GM12892 (cell line): ENCODE measurements around the gene ERBB4.
"Not testable (repeated sequence)": the region's sequence is repeated elsewhere in the genome, so short reads cannot be mapped to it uniquely, and the experiment has no call there.

Experiments used
- DNase-seq: peaks from one replicate; pipeline ENCODE4 v3.0.0; 2011; ENCODE audit not compliant: insufficient read length
- FAIRE-seq: peaks from 2 replicates; lab custom pipeline; 2011; peaks lifted over from hg19 to GRCh38; lab: Jason Lieb, UNC
- POLR2A ChIP-seq: IDR thresholded peaks from 2 replicates; pipeline ENCODE4 v1.6.1; 2011; ENCODE audit warnings: low read depth, low read length, control low read depth
- POLR2AphosphoS5 ChIP-seq: IDR thresholded peaks from 2 replicates; pipeline ENCODE4 v1.6.1; 2011; ENCODE audit warnings: low read depth, low read length, control low read depth
- TAF1 ChIP-seq: IDR thresholded peaks from 2 replicates; pipeline ENCODE4 v1.6.1; 2011; ENCODE audit warnings: low read depth, mild to moderate bottlenecking, control low read depth, low read length, borderline replicate concordance

Gene ERBB4

GRCh38 chr2:212465456-212465855 is 73.1 kb downstream of the ERBB4 start:
- no peak for TF ChIP-seq POLR2A
- TF ChIP-seq POLR2AphosphoS5, result no peak
- TF ChIP-seq TAF1, result no peak
- DNase-seq (no peak), FAIRE-seq (no peak)

DNA sequence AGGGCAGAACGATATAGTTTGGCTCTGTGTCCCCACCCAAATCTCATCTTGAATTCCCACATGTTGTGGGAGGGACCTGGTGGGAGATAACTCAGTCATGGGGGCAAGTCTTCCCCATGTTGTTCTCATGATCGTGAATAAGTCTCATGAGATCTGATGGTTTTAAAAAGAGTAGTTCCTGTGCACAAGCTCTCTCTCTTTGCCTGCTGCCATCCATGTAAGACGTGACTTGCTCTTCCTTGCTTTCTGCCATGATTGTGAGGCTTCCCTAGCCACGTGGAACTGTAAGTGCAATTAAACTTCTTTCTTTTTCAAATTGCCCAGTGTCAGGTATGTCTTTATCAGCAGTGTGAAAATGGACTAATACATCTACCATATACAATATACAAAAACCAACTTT is 76.9 kb downstream of the ERBB4 start:
- not testable (repeated sequence) for FAIRE-seq, DNase-seq

DNA sequence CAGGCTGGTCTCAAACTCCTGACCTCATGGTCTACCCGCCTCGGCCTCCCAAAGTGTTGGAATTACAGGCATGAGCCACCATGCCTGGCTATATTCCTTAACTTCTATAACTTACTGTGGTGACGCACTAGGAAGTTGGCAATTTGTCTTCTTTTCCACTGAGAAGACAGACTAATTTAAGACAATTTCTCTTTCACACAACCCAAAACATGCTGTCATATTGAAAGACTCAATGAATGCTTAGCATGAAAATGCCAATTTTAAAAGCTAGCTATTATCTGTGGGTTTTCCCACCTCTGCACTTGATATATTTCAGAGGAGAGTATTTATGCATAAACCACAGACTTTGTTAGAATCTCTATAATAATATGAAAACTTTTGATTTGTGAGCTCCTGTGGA is 84.5 kb downstream of the ERBB4 start:
- no peak for DNase-seq
- no peak for TF ChIP-seq TAF1
- TF ChIP-seq POLR2A, result no peak
- no peak for FAIRE-seq

- TF ChIP-seq POLR2AphosphoS5 (no peak), TAF1 (no peak), POLR2A (no peak)
- FAIRE-seq, result no peak
- no peak for DNase-seq
Measured at GRCh38 chr2:212451786-212452231, 86.8 kb downstream of the ERBB4 start.

GRCh38 chr2:212448698-212449097 is 89.9 kb downstream of the ERBB4 start:
- DNase-seq, result no peak
- no peak for FAIRE-seq
- TF ChIP-seq TAF1, result no peak
- TF ChIP-seq POLR2A, result no peak
- TF ChIP-seq POLR2AphosphoS5, result no peak

DNA sequence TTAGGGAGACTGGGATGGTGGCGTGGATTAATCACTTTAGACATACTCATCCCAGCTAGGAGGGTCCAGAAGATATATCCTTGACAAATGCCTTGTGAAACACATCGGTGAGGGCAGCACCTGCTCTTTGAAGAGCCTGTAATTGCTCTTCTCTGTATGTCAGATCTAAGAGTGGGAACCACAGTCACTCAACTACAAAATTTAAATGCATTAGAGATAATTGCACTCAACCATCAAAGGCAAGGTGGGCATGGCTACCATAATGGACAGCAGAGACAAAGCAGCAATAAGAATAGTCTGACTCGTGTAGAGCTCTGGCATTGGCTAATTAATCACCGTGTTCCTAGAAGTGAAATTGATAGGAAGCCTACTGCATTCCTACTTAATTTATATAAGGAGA is 96.8 kb downstream of the ERBB4 start:
- TF ChIP-seq TAF1 (no peak), POLR2A (no peak), POLR2AphosphoS5 (no peak)
- FAIRE-seq (no peak), DNase-seq (no peak)

DNA sequence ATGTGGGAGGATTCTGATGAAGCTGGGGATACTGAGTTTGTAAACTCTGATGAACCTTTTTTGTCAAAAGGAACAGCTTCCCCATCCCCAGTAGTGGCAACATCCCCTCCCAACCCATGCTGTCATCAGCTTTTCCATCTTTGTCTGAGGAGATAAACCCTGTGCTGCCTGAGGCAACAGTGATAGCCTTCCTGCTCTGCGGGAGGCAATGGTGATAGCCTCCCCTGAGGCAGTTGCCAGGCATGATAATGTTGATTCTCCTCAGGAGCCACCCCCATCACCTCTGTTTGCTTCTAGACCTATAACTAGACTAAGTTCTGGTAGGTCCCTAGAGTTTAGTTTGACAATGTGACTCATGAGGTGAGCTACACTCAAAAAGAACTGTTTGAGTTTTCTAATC is 97.5 kb downstream of the ERBB4 start:
- FAIRE-seq (no peak), DNase-seq (no peak)
- no peak for TF ChIP-seq TAF1
- no peak for TF ChIP-seq POLR2AphosphoS5
- TF ChIP-seq POLR2A, result no peak

DNA sequence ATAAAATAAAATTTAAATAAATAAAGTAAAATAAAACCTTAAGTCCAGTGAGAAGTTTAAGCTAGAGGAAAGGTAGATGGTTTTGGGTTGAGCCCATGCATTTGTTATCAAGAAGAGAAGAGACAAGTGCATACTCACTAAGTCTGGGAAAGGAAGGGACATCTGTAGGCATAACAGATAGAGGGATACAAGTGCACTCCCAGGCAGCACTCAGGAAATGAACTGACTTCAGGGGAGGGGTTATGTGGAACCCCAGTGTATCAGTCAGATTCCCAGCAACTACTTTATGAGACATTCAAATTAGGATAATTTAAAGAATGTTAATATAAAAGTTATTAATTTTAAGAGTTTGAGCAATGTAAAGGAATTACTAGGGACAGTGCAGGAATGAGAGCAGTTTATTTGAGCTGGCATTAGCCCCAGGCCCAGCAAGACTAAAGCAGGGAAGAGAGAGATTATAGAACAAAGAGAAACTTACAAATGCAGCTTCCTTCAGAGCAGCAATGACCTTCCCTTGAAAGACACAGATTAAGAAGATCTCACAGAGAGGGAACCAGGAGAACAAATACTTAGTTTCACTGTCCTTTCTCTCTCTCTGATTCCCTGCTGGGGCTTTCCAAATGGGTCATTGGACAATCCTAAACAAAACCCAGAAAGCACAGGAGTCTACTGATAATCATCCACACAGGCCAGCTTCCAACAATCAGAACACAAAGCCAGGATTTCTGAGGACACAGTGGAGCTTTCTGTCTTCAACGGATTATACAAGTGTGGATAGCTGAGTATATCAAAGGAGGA is 109.7 kb downstream of the ERBB4 start:
- TF ChIP-seq POLR2AphosphoS5, result no peak
- no peak for TF ChIP-seq POLR2A
- no peak for TF ChIP-seq TAF1
- no peak for FAIRE-seq
- no peak for DNase-seq

GRCh38 chr2:212427638-212428037 is 111.0 kb downstream of the ERBB4 start:
- TF ChIP-seq POLR2AphosphoS5, result no peak
- TF ChIP-seq TAF1, result no peak
- no peak for TF ChIP-seq POLR2A
- FAIRE-seq (no peak), DNase-seq (no peak)

- DNase-seq (no peak), FAIRE-seq (no peak)
- TF ChIP-seq POLR2A, result no peak
- no peak for TF ChIP-seq TAF1
- TF ChIP-seq POLR2AphosphoS5, result no peak
Measured at GRCh38 chr2:212426637-212427412, 111.8 kb downstream of the ERBB4 start.

DNA sequence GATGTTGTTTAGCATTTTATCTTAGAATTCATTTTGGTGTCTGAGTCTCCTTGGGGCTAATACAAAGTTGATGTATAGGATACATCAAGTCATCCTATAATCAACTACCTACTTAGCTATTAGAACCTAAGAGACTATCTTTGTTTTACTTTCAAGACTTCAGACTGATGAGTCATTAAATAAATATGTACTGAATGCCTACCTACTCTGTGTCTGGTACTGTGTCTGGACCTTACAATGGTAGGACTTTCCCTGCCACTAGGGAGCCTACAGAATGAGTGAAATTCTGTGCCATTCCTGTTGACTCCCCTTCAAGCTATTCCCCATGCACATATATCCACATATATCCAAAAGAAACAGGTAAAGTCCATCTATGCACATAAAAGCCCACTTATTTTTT is 114.5 kb downstream of the ERBB4 start:
- DNase-seq (no peak), FAIRE-seq (no peak)

DNA sequence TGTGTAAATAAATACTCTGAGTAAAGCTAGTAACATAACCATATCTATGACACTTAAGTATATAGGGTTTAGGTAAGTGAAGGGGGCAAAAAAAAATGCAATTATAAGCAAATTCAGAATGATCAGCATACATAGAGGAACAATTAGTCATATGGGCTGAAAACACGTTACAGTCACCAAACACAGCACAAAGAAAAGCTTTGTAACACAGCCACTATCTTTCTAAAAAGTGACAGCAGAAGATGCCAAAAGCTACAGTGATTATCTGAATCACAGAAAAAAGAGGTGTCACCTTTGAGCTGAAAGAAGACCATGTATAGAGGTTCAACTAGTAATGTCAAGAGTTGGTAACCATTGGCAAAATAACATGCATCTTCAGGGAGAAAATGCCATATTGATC is 115.5 kb downstream of the ERBB4 start:
- DNase-seq, result no peak
- no peak for FAIRE-seq
- no peak for TF ChIP-seq TAF1
- TF ChIP-seq POLR2AphosphoS5, result no peak
- no peak for TF ChIP-seq POLR2A

More for the DNA sequence above, 114.5 kb downstream of the ERBB4 start:
- TF ChIP-seq TAF1 (no peak), POLR2AphosphoS5 (no peak), POLR2A (no peak)
